NT2/D1 (cell line): ENCODE results near the gene MRPL21.

Source experiments
- YY1 ChIP-seq: IDR thresholded peaks from 2 replicates; pipeline ENCODE4 v1.6.1; 2011; ENCODE audit not compliant: insufficient read length, insufficient read depth
- ZNF274 ChIP-seq: IDR thresholded peaks from 2 replicates; pipeline ENCODE4 v1.6.1; 2011; ENCODE audit warnings: mild to moderate bottlenecking, low read depth, low read length

DNA sequence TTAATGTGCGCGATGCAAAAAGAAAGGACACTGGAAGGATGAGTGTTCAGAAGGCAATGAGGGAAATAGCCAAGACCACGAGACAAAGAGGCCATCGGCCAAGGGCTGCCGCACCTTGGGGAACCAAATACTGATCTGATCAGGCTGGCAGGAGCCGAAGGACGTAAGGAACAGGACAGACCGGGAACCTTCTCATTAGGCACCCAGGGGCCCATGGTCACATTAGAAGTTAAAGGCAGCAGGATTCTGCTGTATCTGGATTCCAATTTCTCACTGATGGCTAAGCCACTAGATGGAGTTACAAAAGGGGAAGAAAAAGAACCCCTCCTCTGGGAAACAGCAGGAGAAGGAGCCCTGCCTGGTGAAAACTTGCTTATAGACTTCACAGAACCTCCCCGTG lies 33.2 kb downstream of the MRPL21 start:
- no peak for TF ChIP-seq YY1
- TF ChIP-seq ZNF274 = no peak
